GM23338 (cell line): Measurements from ENCODE around the gene GPR176.

ENCODE experiments used
- EZH2 ChIP-seq: fragments of 200-600 bp; sonication (generic); IDR thresholded peaks from one replicate; pipeline ENCODE4 v1.8.0; 2017; ENCODE audit warnings: antibody characterized with exemption, mild to moderate bottlenecking, low read depth; ENCODE audit not compliant: unreplicated experiment
- POLR2AphosphoS5 ChIP-seq: IDR thresholded peaks from 2 replicates; pipeline ENCODE4 v1.6.1; 2016; ENCODE audit warnings: antibody characterized with exemption, low read depth
- TF ChIP-seq, protein P1 (sequence below), 2 experiments: fragments of 200-600 bp in 1 of 2; sonication (generic) in 1 of 2; conservative IDR thresholded peaks; 2 replicates each; pipeline versions ENCODE4 v1.5.1 to v1.6.1; 2016 to 2017; ENCODE audit warnings: antibody characterized with exemption in 2 of 2, low read depth in 2 of 2, mild to moderate bottlenecking in 2 of 2, moderate library complexity in 1 of 2

DNA sequence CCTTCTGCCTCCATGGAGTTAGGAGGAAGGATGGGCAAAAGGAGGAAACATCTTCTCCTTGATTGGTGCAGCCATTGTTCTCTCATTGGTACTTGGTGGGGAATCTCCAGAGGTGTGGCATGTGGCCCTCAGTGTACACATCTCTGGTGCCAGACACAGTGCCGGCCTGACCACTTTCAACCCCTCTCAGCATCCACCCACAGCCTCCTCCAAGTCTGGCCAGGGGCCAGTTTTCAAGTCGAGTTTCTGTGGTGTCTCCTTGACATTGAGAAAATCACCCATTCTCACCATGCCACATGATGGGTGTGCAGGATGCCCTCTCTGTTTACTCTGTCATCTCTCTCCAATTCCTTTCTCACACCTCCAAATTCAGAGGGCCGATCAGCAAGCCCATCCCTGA, 124.6 kb downstream of the GPR176 start:
- TF ChIP-seq POLR2AphosphoS5 (no peak), EZH2 (no peak)
- TF ChIP-seq, protein P1, sequence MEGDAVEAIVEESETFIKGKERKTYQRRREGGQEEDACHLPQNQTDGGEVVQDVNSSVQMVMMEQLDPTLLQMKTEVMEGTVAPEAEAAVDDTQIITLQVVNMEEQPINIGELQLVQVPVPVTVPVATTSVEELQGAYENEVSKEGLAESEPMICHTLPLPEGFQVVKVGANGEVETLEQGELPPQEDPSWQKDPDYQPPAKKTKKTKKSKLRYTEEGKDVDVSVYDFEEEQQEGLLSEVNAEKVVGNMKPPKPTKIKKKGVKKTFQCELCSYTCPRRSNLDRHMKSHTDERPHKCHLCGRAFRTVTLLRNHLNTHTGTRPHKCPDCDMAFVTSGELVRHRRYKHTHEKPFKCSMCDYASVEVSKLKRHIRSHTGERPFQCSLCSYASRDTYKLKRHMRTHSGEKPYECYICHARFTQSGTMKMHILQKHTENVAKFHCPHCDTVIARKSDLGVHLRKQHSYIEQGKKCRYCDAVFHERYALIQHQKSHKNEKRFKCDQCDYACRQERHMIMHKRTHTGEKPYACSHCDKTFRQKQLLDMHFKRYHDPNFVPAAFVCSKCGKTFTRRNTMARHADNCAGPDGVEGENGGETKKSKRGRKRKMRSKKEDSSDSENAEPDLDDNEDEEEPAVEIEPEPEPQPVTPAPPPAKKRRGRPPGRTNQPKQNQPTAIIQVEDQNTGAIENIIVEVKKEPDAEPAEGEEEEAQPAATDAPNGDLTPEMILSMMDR (conservative IDR thresholded peaks at IDR 0.05; ENCODE audit: low read depth in 2 of 2), result no peak
